Superior temporal gyrus (tissue), 1 donor: ENCODE data around the gene OR2A12.
A peak's percentile ranks its signal among the peaks of the same experiment; 100 is the strongest.
"Not testable (repeated sequence)": the region's sequence is repeated elsewhere in the genome, so short reads cannot be mapped to it uniquely, and the experiment has no call there.

Source experiments
- DNase-seq: peaks from one replicate; pipeline ENCODE4 v3.0.0-alpha.2; 2016; ENCODE audit errors: extremely low spot score

Gene OR2A12

GRCh38 chr7:144118341-144118740 is 32.3 kb downstream of the OR2A12 start:
- no peak for DNase-seq

DNA sequence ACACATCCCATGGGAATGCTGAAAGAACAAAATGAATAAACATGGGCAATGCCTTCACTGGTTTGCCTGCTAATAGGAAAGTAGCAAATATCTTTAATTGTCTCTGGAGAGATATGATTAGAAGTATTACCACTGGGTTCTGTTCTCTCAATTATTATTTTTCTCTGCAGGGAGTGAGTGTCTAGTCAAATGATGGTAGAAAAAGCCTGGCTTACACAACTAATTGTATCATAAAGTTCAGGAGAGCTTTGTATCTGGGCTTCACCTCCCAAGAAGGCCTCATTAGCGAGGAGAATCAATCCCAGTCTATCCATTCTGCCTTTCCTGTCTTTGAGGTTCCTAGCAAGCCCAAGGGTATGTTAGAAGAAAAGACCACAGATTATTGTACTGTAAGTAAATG is 36.8 kb downstream of the OR2A12 start, which contains the start of gene OR2A14:
OR2A14 (plus strand) TSS at position 301 of the 400 bp plus-strand sequence. CDS start 5,937 bp downstream, outside the sequence.
- no peak for DNase-seq

DNA sequence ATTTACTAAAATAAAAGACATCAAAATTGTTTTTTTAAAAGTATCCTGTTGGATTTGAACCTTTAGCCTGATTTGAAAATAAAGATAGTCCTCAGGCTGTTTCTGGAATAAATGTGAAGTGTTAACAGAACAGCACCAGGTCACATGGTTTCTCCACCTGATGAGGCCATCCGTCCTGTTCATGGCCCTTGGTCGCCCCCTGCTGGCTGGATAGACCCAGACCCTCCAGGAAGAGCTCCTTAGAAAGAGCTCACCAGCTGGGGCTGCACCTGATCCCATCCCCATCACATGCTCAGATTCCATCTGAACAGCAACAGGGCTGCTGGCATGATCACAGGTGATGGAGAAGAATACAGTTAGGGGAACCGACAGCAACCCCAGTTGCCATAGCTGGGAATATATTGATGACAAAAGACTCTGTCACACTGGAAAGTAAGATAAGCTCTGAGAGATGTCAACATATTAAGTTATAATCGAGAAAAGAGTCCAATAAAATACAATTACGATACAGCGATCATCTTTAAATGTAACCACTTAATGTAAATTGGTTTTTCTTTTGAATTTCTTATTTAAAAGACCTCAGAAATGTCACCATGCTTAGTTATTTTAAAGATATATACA is 41.7 kb downstream of the OR2A12 start:
- peak; percentile 62 for DNase-seq

DNA sequence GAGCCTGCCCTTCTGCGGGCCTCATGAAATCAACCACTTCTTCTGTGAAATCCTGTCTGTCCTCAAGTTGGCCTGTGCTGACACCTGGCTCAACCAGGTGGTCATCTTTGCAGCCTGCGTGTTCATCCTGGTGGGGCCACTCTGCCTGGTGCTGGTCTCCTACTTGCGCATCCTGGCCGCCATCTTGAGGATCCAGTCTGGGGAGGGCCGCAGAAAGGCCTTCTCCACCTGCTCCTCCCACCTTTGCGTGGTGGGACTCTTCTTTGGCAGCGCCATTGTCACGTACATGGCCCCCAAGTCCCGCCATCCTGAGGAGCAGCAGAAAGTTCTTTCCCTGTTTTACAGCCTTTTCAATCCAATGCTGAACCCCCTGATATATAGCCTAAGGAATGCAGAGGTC is 43.5 kb downstream of the OR2A12 start:
- not testable (repeated sequence) for DNase-seq

DNA sequence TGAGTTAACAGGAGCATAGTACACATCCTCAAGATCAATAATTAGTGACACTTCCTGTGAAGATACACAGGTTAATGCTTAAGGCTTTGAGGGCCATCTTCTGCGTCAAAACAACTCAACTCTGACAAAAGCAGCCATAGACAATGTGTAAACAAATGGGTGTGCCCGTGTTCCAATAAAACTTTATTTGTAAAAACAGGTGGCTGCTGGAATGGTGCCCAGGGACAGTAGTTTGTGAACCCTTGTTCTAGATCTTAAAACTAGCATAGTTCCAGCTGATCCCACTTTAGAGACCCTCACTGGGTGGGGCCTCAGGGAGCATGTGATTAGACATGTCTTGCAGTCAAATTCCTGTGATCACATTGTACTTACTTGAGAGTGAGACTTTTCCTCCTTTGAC is 44.7 kb downstream of the OR2A12 start:
- no peak for DNase-seq

GRCh38 chr7:144132262-144132661 is 46.2 kb downstream of the OR2A12 start:
- DNase-seq, result no peak

GRCh38 chr7:144133307-144133706 is 47.2 kb downstream of the OR2A12 start:
- no peak for DNase-seq

DNA sequence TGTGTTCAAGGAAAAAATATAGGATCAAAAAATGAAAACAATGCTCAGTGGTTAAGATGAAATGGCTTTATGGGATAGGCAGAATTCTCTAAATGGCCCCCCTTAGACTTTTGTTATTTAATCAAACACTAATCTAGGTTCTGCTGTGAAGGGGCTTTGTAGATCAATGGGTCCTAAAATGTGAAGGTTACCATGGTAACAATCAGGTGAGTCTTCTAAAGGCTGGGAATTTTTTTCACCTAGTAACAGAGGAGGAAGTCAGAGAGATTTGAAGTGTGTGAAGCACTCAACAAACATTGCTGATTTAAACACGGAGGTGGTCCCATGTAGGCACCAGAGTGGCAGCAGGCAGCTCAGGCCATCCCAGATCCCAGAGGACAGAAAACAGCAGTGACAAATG is 48.0 kb downstream of the OR2A12 start:
- no peak for DNase-seq

DNA sequence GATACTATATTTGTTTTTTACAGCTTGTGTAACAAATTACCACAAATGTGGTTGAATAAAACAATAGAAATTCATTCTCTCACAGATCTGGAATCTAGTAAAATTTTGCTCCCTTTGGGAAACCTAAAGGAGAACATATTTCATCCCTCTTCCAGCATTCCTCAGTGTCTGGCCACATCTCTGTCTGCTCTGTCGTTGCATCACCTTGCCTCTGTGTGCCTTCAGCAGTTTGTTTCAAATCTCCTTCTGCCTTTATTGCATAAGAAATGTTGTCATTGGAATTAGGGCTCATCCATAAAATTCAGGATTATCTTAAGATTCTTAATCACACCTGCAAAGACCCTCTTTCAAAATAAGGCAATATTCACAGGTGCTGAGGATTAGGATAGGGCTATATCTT is 51.4 kb downstream of the OR2A12 start:
- DNase-seq, result no peak

DNA sequence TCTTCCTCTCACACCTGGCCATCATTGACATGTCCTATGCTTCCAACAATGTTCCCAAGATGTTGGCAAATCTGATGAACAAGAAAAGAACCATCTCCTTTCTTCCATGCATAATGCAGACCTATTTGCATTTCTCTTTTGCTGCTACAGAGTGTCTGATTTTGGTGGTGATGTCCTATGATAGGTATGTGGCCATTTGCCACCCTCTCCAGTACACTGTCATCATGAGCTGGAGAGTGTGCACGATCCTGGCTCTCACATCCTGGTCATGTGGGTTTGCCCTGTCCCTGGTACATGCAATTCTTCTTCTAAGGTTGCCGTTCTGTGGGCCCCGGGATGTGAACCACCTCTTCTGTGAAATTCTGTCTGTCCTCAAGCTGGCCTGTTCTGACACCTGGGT is 56.1 kb downstream of the OR2A12 start:
- no peak for DNase-seq

GRCh38 chr7:144144426-144144825 is 58.3 kb downstream of the OR2A12 start:
- DNase-seq, result no peak

- DNase-seq, result no peak
These were observed 62.2 kb downstream of the OR2A12 start for GRCh38 chr7:144148224-144148827.
